C4-2B (cell line): Measurements from ENCODE around the gene TMED6.

Experiments
- CTCF ChIP-seq: fragments of 450-650 bp; conservative IDR thresholded peaks from 2 replicates; pipeline ENCODE4 v1.5.1; 2017; ENCODE audit warnings: mild to moderate bottlenecking
- ZFX ChIP-seq: fragments of 450-650 bp; IDR thresholded peaks from 2 replicates; pipeline ENCODE4 v1.6.1; 2017

- no peak for TF ChIP-seq CTCF
- TF ChIP-seq ZFX = no peak
Measured at GRCh38 chr16:69309316-69309715, 42.3 kb downstream of the TMED6 start.
